SK-N-MC (cell line): Measurements from ENCODE around the gene OGFOD3.

Source experiments
- EZH2 ChIP-seq: fragments of 200-600 bp; sonication (generic); IDR thresholded peaks from one replicate; pipeline ENCODE4 v1.6.1; 2017; ENCODE audit warnings: antibody characterized with exemption
- FOXP2 ChIP-seq: optimal IDR thresholded peaks from 2 replicates; pipeline ENCODE3; 2011; ENCODE audit warnings: mild to moderate bottlenecking, moderate library complexity; ENCODE audit not compliant: insufficient read depth; ENCODE audit errors: extremely low read length, control extremely low read depth
- POLR2AphosphoS5 ChIP-seq: IDR thresholded peaks from 2 replicates; pipeline ENCODE4 v1.6.1; 2012; ENCODE audit warnings: mild to moderate bottlenecking, low read depth, low read length, borderline replicate concordance

GRCh38 chr17:82407255-82407654, 11.1 kb downstream of the OGFOD3 start:
- TF ChIP-seq POLR2AphosphoS5 (no peak), EZH2 (no peak), FOXP2 (no peak)
